NT2/D1 (cell line): Measurements from ENCODE around the gene SHROOM4.

Source experiments
- SUZ12 ChIP-seq: IDR thresholded peaks from 2 replicates; pipeline ENCODE4 v1.6.1; 2011; ENCODE audit not compliant: insufficient read length, insufficient read depth; ENCODE audit errors: extremely low read depth
- YY1 ChIP-seq: IDR thresholded peaks from 2 replicates; pipeline ENCODE4 v1.6.1; 2011; ENCODE audit not compliant: insufficient read length, insufficient read depth
- ZNF274 ChIP-seq: IDR thresholded peaks from 2 replicates; pipeline ENCODE4 v1.6.1; 2011; ENCODE audit warnings: mild to moderate bottlenecking, low read depth, low read length

DNA sequence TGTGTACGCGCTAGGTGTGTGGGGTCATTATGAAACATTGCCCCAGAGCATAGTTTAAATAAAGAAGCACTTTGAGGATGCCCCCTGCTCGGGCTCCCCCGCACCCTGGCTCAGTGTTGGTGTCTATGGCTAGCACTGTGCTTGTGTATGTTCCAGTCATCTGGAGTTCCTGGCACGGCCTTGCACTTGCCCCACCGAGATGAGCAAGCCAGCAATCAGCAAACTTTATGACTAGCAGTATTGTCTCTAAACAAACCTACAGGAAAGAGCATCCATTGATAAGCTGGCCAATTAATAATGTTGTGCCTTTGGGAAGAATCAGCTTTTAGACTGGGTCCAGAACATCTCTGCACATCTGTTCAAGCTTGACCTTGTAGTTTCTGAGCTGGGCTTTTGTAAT lies 707 bp upstream of the SHROOM4 start:
- TF ChIP-seq YY1 (no peak), SUZ12 (no peak), ZNF274 (no peak)
